GM12892 (cell line): ENCODE measurements around the gene PGRMC2.

ENCODE experiments used
- POLR2A ChIP-seq: IDR thresholded peaks from 2 replicates; pipeline ENCODE4 v1.6.1; 2011; ENCODE audit warnings: low read depth, low read length, control low read depth
- POLR2AphosphoS5 ChIP-seq: IDR thresholded peaks from 2 replicates; pipeline ENCODE4 v1.6.1; 2011; ENCODE audit warnings: low read depth, low read length, control low read depth
- TAF1 ChIP-seq: IDR thresholded peaks from 2 replicates; pipeline ENCODE4 v1.6.1; 2011; ENCODE audit warnings: low read depth, mild to moderate bottlenecking, control low read depth, low read length, borderline replicate concordance

- TF ChIP-seq POLR2AphosphoS5 (no peak), TAF1 (no peak), POLR2A (no peak)
Observed at GRCh38 chr4:128310266-128310697, 22.7 kb upstream of the PGRMC2 start.
